Large intestine (tissue), 3 donors: ENCODE measurements around the gene SIRPG. TPM values are rescaled to one million over a fixed set of nuclear protein-coding genes. Genes with fewer than 3 reads are reported as not detected.
"Not testable (repeated sequence)": the region's sequence is repeated elsewhere in the genome, so short reads cannot be mapped to it uniquely, and the experiment has no call there.

Experiments used
- DNase-seq, 2 donors: peaks; one replicate each; pipeline versions ENCODE4 v3.0.0 to v3.0.0-alpha.2; 2013
- H3K27ac ChIP-seq: one replicate; pipeline ENCODE4 v1.5.1; 2013; ENCODE audit warnings: low read length
- H3K27me3 ChIP-seq: 2 replicates; pipeline ENCODE4 v1.6.1; 2013; ENCODE audit warnings: low read length; ENCODE audit not compliant: control insufficient read depth, insufficient read depth
- H3K36me3 ChIP-seq: 2 replicates; pipeline ENCODE4 v1.6.1; 2013; ENCODE audit warnings: low read length; ENCODE audit not compliant: control insufficient read depth, insufficient read depth
- H3K4me1 ChIP-seq: one replicate; pipeline ENCODE4 v1.6.1; 2013; ENCODE audit warnings: low read length; ENCODE audit not compliant: control insufficient read depth, insufficient read depth
- H3K4me3 ChIP-seq: one replicate; pipeline ENCODE4 v1.5.1; 2013; ENCODE audit warnings: low read length
- H3K9me3 ChIP-seq: one replicate; pipeline ENCODE4 v1.6.1; 2013; ENCODE audit warnings: mild to moderate bottlenecking, low read depth, low read length, moderate library complexity; ENCODE audit not compliant: control insufficient read depth
- whole genome bisulfite sequencing: methylation state at CpG from one replicate; pipeline ENCODE4 v1.1.5; 2013; ENCODE audit warnings: low lambda C conversion rate; ENCODE audit not compliant: insufficient coverage; 5-methylcytosine and 5-hydroxymethylcytosine counted together
- polyA plus RNA-seq: library from polyadenylated mRNA; unstranded; fragments of 120-200 nt; gene quantifications from one replicate; pipeline ENCODE4 v1.2.1, GENCODE V29; 2013

The SIRPG gene
- polyA plus RNA-seq, 1 donor, result 0.94 TPM

DNA sequence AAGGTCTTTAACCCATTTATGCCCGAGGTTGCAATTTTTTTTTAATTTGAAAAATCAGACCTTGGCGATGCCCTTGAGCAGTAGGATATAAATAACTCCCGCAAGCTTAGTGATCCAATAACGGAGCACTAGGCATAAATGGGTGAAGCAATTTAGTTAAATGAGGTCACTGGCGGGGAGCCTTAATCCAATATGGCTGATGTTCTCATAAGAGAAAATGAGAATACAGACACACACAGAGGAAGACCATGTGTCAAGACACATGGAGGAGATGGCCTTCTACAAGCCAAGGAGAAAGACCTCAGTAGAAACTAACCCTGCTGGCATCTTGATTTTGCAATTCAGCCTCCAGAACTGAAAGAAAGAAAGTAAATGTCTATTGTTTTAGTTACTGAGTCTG is 735 bp downstream of the SIRPG start:
- WGBS, result 100% methylated on average over 3 of the region's 5 CpGs

DNA sequence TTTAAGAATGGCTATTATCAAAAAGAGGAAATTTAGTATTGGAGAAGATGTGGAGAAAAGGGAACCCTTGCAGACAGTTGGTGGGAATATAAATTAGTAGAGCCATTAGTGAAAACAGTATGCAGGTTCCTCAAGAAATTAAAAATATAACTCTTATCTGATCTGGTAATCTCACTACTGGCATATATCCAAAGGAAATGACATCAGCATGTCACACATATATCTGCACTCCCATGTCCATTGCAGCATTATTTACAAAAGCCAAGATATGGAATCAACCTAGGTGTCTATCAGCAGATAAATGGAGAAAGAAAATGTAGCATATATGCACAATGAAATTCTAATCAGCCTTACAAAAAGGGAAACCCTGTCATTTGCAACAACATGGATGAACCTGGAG is 2.6 kb downstream of the SIRPG start:
- H3K4me3 ChIP-seq, result no peak overlapping the region
- no peaks in the 10 kb centered on the region for H3K4me1 ChIP-seq
- no peaks in the 10 kb centered on the region for H3K27me3 ChIP-seq
- H3K27ac ChIP-seq, result no peak overlapping the region
- H3K9me3 ChIP-seq, result no peaks in the 10 kb centered on the region
- no peak for DNase-seq
- H3K36me3 ChIP-seq, result no peaks in the 10 kb centered on the region

More for the DNA sequence above, 735 bp downstream of the SIRPG start:
- no peak for DNase-seq
- Histone ChIP-seq H3K9me3 (no peaks in the 10 kb centered on the region), H3K36me3 (no peaks in the 10 kb centered on the region), H3K4me3 (no peak overlapping the region), H3K4me1 (no peaks in the 10 kb centered on the region), H3K27ac (no peak overlapping the region), H3K27me3 (no peaks in the 10 kb centered on the region)

DNA sequence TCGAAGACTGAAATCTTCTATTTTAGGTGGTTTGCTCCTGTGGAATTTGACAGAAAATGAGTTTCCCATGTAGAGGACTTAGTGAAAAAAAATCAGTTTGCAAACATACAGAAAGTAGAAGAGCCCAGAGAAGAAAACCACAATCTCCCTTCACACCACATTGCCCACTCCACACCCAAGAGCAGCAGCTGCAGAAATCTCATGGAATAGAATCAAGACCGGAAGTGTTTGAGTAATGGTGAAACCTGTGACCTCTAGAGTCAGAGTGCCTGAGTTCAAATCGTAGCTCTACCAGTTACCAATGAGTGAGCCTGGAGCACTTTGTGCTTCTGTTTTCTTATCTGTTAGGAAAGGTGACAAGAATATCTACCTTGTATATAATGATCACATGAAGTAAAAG is 4.6 kb downstream of the SIRPG start:
- Histone ChIP-seq H3K27me3 (no peaks in the 10 kb centered on the region), H3K36me3 (no peaks in the 10 kb centered on the region), H3K4me3 (no peak overlapping the region), H3K27ac (no peak overlapping the region), H3K9me3 (no peaks in the 10 kb centered on the region), H3K4me1 (no peaks in the 10 kb centered on the region)
- 80% methylated on average over 1 of the region's 3 CpGs for WGBS
- no peak for DNase-seq

GRCh38 chr20:1652104-1652503 is 5.5 kb downstream of the SIRPG start:
- DNase-seq, result no peak
- no peak overlapping the region for H3K27ac ChIP-seq
- no peak overlapping the region for H3K4me3 ChIP-seq
- no peaks in the 10 kb centered on the region for H3K27me3 ChIP-seq
- no peaks in the 10 kb centered on the region for H3K9me3 ChIP-seq
- no peaks in the 10 kb centered on the region for H3K4me1 ChIP-seq
- WGBS, result no CpG with 5 or more reads among the region's 1 CpG
- no peaks in the 10 kb centered on the region for H3K36me3 ChIP-seq

- Histone ChIP-seq H3K27ac (no peak overlapping the region), H3K9me3 (no peaks in the 10 kb centered on the region), H3K4me1 (no peaks in the 10 kb centered on the region), H3K36me3 (no peaks in the 10 kb centered on the region), H3K4me3 (no peak overlapping the region), H3K27me3 (no peaks in the 10 kb centered on the region)
- DNase-seq, result no peak
- WGBS, result 100% methylated on average over 1 of the region's 3 CpGs
Observed at GRCh38 chr20:1651268-1652058, 6.1 kb downstream of the SIRPG start.

- Histone ChIP-seq H3K27me3 (no peaks in the 10 kb centered on the region), H3K4me1 (no peaks in the 10 kb centered on the region), H3K4me3 (no peak overlapping the region), H3K27ac (no peak overlapping the region), H3K36me3 (no peaks in the 10 kb centered on the region), H3K9me3 (no peaks in the 10 kb centered on the region)
- no peak for DNase-seq
- no CpG with 5 or more reads among the region's 5 CpGs for WGBS
Observed at GRCh38 chr20:1648101-1648500, 9.5 kb downstream of the SIRPG start.

GRCh38 chr20:1646975-1647431 is 10.6 kb downstream of the SIRPG start:
- DNase-seq, result no peak
- Histone ChIP-seq H3K36me3 (no peaks in the 10 kb centered on the region), H3K9me3 (no peaks in the 10 kb centered on the region), H3K4me3 (no peak overlapping the region), H3K27ac (no peak overlapping the region), H3K4me1 (no peaks in the 10 kb centered on the region), H3K27me3 (no peaks in the 10 kb centered on the region)
- WGBS, result no CpG with 5 or more reads among the region's 3 CpGs

DNA sequence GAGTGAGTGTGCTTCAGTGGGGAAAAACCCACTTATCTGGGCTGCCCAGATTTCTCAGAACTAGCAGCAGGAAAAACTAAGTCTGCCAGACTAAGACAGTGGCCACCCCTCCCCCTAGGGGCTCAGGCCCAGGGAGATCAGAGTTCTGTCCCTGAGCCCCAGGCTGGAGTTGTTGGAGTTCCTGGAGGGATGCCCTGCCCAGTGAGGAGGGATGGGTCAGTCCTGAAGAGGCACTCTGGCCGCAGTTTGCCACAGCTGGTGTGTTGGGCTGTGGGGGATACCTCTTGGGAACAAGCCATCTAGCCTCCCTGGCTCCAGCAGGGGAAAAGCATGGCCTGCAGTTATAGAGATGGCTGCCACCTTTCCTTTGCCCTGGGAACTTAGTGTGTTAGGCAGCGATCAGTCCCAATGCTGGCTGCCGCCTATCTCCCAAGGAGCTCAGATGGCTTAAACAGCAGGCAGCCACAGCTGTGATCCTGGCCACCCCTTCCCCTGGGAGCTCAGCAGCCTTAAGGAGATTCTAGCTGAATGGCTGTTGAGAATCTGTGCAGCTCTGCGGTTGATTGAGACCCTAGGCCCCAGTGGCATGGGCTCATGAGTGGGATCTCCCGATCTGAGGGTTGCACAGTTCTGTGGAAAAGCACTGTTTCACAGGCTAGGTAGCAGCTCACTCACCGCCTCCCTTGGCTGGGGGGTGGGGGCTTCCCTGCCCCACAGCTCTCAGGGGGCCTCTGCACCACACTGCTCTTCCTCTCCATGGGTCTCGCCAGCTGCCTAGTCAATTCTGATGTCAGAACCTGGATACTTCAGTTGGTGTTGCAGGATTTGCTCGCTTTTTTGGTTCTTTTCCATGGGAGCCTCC is 13.2 kb downstream of the SIRPG start:
- no peak for DNase-seq
- H3K4me1 ChIP-seq, result no peaks in the 10 kb centered on the region
- H3K9me3 ChIP-seq, result no peaks in the 10 kb centered on the region
- no peaks in the 10 kb centered on the region for H3K36me3 ChIP-seq
- 100% methylated on average over 2 of the region's 8 CpGs for WGBS
- no peak overlapping the region for H3K27ac ChIP-seq
- H3K4me3 ChIP-seq, result no peak overlapping the region
- no peaks in the 10 kb centered on the region for H3K27me3 ChIP-seq

- H3K36me3 ChIP-seq, H3K27ac ChIP-seq, DNase-seq, H3K4me1 ChIP-seq, H3K27me3 ChIP-seq, H3K4me3 ChIP-seq, H3K9me3 ChIP-seq: not testable (repeated sequence)
- no CpG with 5 or more reads among the region's 2 CpGs for WGBS
Observed at GRCh38 chr20:1638643-1639042, 18.9 kb downstream of the SIRPG start.

DNA sequence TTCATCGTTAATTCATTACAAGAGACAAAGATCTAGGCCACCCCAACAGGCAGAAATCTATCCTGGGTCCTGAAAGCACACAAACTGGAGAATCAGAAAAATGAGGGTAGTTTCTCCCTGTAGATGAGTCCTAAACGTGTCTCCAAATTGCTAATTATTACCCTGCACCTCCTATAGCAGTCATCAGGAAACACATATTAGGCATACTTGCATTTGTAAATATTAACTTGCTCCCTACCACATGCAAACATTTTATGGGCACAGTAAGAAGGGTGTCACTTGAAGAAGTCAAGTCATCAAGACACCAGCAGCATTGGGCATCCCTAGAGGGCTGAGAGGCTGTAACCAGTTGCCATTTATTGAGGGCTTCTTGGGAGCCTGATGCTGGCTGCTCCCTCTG is 19.8 kb downstream of the SIRPG start:
- H3K27ac ChIP-seq, result no peak overlapping the region
- WGBS, result no CpG with 5 or more reads among the region's 2 CpGs
- H3K4me1 ChIP-seq, result no peaks in the 10 kb centered on the region
- no peaks in the 10 kb centered on the region for H3K9me3 ChIP-seq
- H3K27me3 ChIP-seq, result no peaks in the 10 kb centered on the region
- no peak overlapping the region for H3K4me3 ChIP-seq
- no peaks in the 10 kb centered on the region for H3K36me3 ChIP-seq
- no peak for DNase-seq
